Activated T-helper 2 cell treated with anti-CD3 and anti-CD28 coated beads, Interferon-gamma antibody, Interleukin-2, Interleukin-4, amounts not matched to agents 10 μg/mL and 5 μg/mL and 100 μg/mL, durations not matched to agents 14 hours and 24 hours and 36 hours (primary cell): Measurements from ENCODE around the gene GPX2. TPM values are rescaled to one million over a fixed set of nuclear protein-coding genes. Genes with fewer than 3 reads are reported as not detected.
"Not testable (repeated sequence)": the region's sequence is repeated elsewhere in the genome, so short reads cannot be mapped to it uniquely, and the experiment has no call there.

Experiments used
- DNase-seq: peaks from one replicate; pipeline ENCODE4 v3.0.0; 2021; ENCODE audit warnings: low spot score
- H3K27ac Mint-ChIP-seq: one replicate; pipeline ENCODE4 v1.8.0; 2021; ENCODE audit warnings: mixed read lengths
- H3K27me3 Mint-ChIP-seq: one replicate; pipeline ENCODE4 v1.8.0; 2021; ENCODE audit warnings: low read depth, mixed read lengths
- H3K36me3 Mint-ChIP-seq: one replicate; pipeline ENCODE4 v1.8.0; 2021; ENCODE audit warnings: low read depth, mixed read lengths
- H3K4me1 Mint-ChIP-seq: one replicate; pipeline ENCODE4 v1.8.0; 2021; ENCODE audit warnings: low read depth, mixed read lengths
- H3K4me3 Mint-ChIP-seq: one replicate; pipeline ENCODE4 v1.8.0; 2021; ENCODE audit warnings: low read depth, mild to moderate bottlenecking, moderate library complexity, mixed read lengths
- H3K9me3 Mint-ChIP-seq: one replicate; pipeline ENCODE4 v1.8.0; 2021; ENCODE audit warnings: mixed read lengths
- intact Hi-C: fragments of 100-400 bp; cut with micrococcal nuclease; formaldehyde crosslinking; loops from one replicate; pipeline ENCODE4 v1.15.1; 2023
- total RNA-seq: library from RNA; stranded (reverse); gene quantifications from 2 replicates; pipeline ENCODE4 v1.2.3, GENCODE V29; 2022

Gene GPX2
- total RNA-seq, 1 donor from 2014 or later, result not detected

- H3K9me3 Mint-ChIP-seq, H3K27me3 Mint-ChIP-seq, DNase-seq: not testable (repeated sequence)
- intact Hi-C loops, result loop anchor here (5.0 kb wide), 2 partner anchors 74 to 189 kb away; partner anchors contain the start of genes FNTB and MAX
- Mint-ChIP-seq H3K27ac (peak overlapping the region; percentile 97), H3K4me3 (peak overlapping the region; percentile 92), H3K4me1 (peaks cover 48% of the 10 kb centered on the region), H3K36me3 (peaks cover 29% of the 10 kb centered on the region)
Measured at GRCh38 chr14:64913477-64913876, 29.1 kb downstream of the GPX2 start.

DNA sequence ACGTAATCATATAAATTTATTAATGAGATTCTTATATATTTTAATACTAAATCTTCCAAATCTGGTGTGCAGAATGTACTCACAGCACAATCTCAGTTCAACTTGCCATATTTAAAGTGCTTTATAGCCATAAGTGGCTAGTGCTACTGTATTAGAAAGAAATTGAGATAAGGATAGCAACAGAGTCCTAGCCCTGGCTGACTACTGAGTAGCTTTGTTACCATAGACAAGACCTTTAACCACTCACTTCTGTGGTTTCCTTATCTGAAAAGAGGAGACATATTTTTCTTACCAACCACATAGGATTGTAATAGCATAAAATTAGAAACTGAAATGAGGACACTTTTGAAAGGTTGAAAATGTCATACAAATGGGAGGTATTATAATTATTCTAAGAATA, 30.3 kb downstream of the GPX2 start:
- Mint-ChIP-seq H3K27me3 (peaks cover 14% of the 10 kb centered on the region), H3K4me3 (no peak overlapping the region), H3K4me1 (peaks cover 37% of the 10 kb centered on the region), H3K9me3 (no peaks in the 10 kb centered on the region), H3K27ac (no peak overlapping the region), H3K36me3 (peaks cover 19% of the 10 kb centered on the region)
- intact Hi-C loops, result loop anchor here (5.0 kb wide), 2 partner anchors 75 to 190 kb away; partner anchors contain the start of genes FNTB and MAX
- no peak for DNase-seq

DNA sequence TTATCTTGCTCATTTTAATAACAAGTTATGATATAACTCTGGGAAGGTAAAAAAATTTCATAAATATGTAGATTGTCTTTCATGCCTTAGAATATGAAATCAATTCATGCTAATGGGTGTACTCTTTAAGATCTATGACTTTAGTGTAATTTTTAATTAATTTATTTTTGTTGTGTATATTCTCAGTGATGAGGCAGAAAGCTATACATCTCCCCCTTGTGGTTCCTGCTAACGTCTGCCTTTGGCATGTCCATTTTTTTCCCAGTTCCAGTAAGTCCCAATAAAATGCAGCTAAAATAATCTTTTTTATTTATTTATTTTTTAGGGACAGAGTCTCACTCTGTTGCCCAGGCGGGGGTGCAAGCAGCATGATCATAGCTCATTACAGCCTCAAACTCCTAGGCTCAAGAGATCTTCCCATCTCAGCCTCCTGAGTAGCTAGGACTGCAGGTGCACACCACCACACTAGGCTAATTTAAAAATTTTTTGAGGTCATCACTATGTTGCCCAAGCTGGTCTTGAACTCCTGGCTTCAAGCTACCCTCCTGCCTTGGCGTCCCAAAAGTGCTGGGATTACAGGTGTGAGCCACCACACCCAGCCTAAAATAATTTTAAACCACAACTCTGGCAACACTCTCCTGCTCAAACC, 31.6 kb downstream of the GPX2 start:
- Mint-ChIP-seq H3K4me3 (no peak overlapping the region), H3K9me3 (no peaks in the 10 kb centered on the region), H3K27me3 (peaks cover 18% of the 10 kb centered on the region), H3K27ac (no peak overlapping the region), H3K4me1 (peaks cover 29% of the 10 kb centered on the region), H3K36me3 (peaks cover 12% of the 10 kb centered on the region)
- intact Hi-C loops, result loop anchor here (5.0 kb wide), 2 partner anchors 76 to 191 kb away; partner anchors contain the start of genes FNTB and MAX
- DNase-seq, result no peak

GRCh38 chr14:64906022-64906421, 36.5 kb downstream of the GPX2 start:
- no peak overlapping the region for H3K4me3 Mint-ChIP-seq
- peaks cover 34% of the 10 kb centered on the region for H3K27me3 Mint-ChIP-seq
- no peaks in the 10 kb centered on the region for H3K36me3 Mint-ChIP-seq
- H3K4me1 Mint-ChIP-seq, result peaks cover 3% of the 10 kb centered on the region
- no peaks in the 10 kb centered on the region for H3K9me3 Mint-ChIP-seq
- no peak for DNase-seq
- intact Hi-C loops, result no loop called here
- H3K27ac Mint-ChIP-seq, result no peak overlapping the region

- no peak overlapping the region for H3K27ac Mint-ChIP-seq
- DNase-seq, result no peak
- no peaks in the 10 kb centered on the region for H3K9me3 Mint-ChIP-seq
- intact Hi-C loops, result no loop called here
- H3K4me3 Mint-ChIP-seq, result no peak overlapping the region
- no peaks in the 10 kb centered on the region for H3K36me3 Mint-ChIP-seq
- H3K4me1 Mint-ChIP-seq, result no peaks in the 10 kb centered on the region
- peaks cover 33% of the 10 kb centered on the region for H3K27me3 Mint-ChIP-seq
Measured at GRCh38 chr14:64899958-64900357, 42.6 kb downstream of the GPX2 start.

DNA sequence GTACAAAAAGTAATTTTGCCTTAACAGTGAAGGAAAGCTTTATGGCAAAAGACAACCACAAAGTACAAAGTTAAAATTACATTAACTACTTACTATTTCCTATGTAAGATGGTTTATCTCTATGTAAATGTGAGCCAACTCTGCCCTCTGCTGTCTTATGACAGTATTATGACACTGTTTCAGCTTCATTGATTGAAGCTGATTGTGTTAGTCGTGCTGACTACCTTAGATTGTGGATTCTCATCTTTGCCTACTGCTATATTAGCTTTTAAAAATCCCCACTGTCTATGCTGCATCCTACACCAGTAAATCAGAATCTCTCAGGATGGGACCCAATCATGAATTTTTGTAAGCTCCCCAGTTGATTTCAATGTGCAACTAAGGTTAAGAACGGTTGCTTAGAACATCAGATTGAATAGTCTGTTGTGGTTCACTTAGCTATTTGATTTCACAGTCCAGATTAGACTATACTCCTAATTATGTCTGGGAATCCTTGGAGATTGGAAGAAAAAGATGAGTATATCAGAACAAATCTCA, 50.6 kb downstream of the GPX2 start:
- no peak overlapping the region for H3K27ac Mint-ChIP-seq
- peaks cover 27% of the 10 kb centered on the region for H3K27me3 Mint-ChIP-seq
- DNase-seq, result no peak
- H3K4me1 Mint-ChIP-seq, result no peaks in the 10 kb centered on the region
- intact Hi-C loops, result loop anchor here (5.0 kb wide), 3 partner anchors 70 to 220 kb away; no protein-coding TSS in a partner anchor
- H3K4me3 Mint-ChIP-seq, result no peak overlapping the region
- H3K9me3 Mint-ChIP-seq, result no peaks in the 10 kb centered on the region
- no peaks in the 10 kb centered on the region for H3K36me3 Mint-ChIP-seq

- H3K9me3 Mint-ChIP-seq, result no peaks in the 10 kb centered on the region
- peaks cover 28% of the 10 kb centered on the region for H3K27me3 Mint-ChIP-seq
Measured at GRCh38 chr14:64891173-64891838, 51.2 kb downstream of the GPX2 start.

DNA sequence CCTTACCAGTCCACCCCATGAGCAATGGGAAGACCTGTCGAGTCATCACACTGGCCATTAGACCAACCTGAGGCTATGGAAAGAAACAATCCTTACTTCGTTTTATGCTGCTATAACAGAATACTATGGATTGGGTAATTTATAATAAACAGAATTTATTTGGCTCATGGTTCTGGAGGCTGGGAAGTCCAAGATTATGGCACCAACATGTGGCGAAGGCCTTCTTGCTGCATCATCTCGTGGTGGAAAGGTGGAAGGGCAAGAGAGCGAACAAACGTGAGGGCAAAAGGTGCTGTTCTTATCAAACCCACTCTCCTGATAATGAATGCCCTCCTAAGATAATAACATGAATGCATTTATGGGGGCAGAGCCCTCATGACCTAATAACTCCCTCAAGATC, 53.2 kb downstream of the GPX2 start:
- peaks cover 1% of the 10 kb centered on the region for H3K4me1 Mint-ChIP-seq
- H3K9me3 Mint-ChIP-seq, result no peaks in the 10 kb centered on the region
- DNase-seq, result no peak
- no peaks in the 10 kb centered on the region for H3K36me3 Mint-ChIP-seq
- intact Hi-C loops, result no loop called here
- H3K4me3 Mint-ChIP-seq, result no peak overlapping the region
- H3K27me3 Mint-ChIP-seq, result peaks cover 42% of the 10 kb centered on the region
- H3K27ac Mint-ChIP-seq, result no peak overlapping the region

More at GRCh38 chr14:64891173-64891838, 51.2 kb downstream of the GPX2 start:
- H3K36me3 Mint-ChIP-seq, result no peaks in the 10 kb centered on the region
- H3K4me1 Mint-ChIP-seq, result no peaks in the 10 kb centered on the region
- intact Hi-C loops, result loop anchor here (5.0 kb wide), 3 partner anchors 69 to 219 kb away; no protein-coding TSS in a partner anchor
- no peak overlapping the region for H3K4me3 Mint-ChIP-seq
- H3K27ac Mint-ChIP-seq, result no peak overlapping the region
- no peak for DNase-seq

Other genes with a start within 250 kb of the GPX2 start
- 1.0 and 1.9 TPM in 2 replicates for gene PLEKHG3, start 238.3 kb downstream of the GPX2 start, total RNA-seq
- 0.02 and 0.05 TPM in 2 replicates for gene SPTB, start 62.8 kb downstream of the GPX2 start, total RNA-seq
- gene CHURC1, start 28.3 kb downstream of the GPX2 start, total RNA-seq, result 44.4 and 55.3 TPM in 2 replicates
- 4.7 and 4.8 TPM in 2 replicates for gene RAB15, start 29.6 kb upstream of the GPX2 start, total RNA-seq
- 14.8 and 17.5 TPM in 2 replicates for gene FNTB, start 44.1 kb upstream of the GPX2 start, total RNA-seq
- gene MAX, start 159.8 kb upstream of the GPX2 start, total RNA-seq, result 113 and 115 TPM in 2 replicates